ENCODE results near the gene HSPA9.

DNA sequence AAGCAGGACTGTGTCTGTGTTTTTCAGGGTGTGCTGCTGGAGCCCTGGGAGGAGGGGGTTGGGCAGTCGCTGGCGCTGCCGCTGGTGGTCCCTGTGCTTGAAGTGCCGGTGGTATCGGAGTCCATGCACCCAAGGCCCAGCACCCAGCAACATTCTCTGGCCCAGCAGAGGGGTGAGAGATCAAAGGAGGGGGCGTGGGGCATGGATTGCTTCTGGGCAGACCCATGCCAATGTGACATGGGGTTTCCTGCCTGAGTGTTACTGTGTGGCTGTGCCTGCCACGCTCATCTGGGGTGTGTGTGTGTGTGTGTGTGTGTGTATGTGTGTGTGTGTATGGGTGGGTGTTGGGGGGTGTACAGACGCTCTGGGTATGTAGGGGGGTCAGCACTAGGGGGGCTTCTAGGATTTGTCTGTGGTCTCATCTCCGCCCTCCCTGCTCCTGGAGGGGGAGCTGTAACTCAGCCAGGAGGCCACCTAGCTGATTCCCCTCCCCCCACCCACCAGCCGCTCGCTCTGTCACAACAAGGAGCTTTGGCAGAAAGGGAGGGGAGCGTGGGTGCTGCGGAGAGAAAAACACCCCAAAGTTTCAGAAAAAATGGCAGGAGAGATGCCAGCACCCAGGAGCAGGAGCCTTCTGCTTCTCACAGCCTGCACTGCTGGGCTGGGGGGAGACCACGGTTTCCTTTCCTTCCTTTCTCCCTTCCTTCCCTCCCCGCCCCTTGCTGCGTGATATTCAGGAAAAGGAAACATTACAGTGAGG lies 35.9 kb upstream of the HSPA9 start:
- TF ChIP-seq, protein P1, sequence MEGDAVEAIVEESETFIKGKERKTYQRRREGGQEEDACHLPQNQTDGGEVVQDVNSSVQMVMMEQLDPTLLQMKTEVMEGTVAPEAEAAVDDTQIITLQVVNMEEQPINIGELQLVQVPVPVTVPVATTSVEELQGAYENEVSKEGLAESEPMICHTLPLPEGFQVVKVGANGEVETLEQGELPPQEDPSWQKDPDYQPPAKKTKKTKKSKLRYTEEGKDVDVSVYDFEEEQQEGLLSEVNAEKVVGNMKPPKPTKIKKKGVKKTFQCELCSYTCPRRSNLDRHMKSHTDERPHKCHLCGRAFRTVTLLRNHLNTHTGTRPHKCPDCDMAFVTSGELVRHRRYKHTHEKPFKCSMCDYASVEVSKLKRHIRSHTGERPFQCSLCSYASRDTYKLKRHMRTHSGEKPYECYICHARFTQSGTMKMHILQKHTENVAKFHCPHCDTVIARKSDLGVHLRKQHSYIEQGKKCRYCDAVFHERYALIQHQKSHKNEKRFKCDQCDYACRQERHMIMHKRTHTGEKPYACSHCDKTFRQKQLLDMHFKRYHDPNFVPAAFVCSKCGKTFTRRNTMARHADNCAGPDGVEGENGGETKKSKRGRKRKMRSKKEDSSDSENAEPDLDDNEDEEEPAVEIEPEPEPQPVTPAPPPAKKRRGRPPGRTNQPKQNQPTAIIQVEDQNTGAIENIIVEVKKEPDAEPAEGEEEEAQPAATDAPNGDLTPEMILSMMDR (optimal IDR thresholded peaks at IDR 0.05 in 1 of 3, IDR thresholded peaks at IDR 0.05 in 1 of 3, conservative IDR thresholded peaks at IDR 0.05 in 1 of 3; ENCODE audit: extremely low read depth in 1 of 3, insufficient read depth in 2 of 3, low read length in 3 of 3), result no peak
- no peak for TF ChIP-seq EZH2 (IDR thresholded peaks at IDR 0.05; ENCODE audit: low read length)
